Caco-2 (cell line): Measurements from ENCODE around the gene DDX39B. TPM values are rescaled to one million over a fixed set of nuclear protein-coding genes. Genes with fewer than 3 reads are reported as not detected.
"Not testable (repeated sequence)": the region's sequence is repeated elsewhere in the genome, so short reads cannot be mapped to it uniquely, and the experiment has no call there.

ENCODE experiments used
- BruUV-seq: library from RNA; stranded (reverse); fragments of 400-500 nt; replicated peaks from 2 replicates; lab custom pipeline; 2021; lab: Mats Ljungman, UMichigan
- CTCF ChIA-PET: fragments of 300-600 bp; sonication (Branson Sonifier 250); formaldehyde crosslinking; loops from one replicate; lab custom pipeline; 2022; ENCODE audit warnings: antibody characterized with exemption; lab: Charles Lee
- POLR2A ChIA-PET: fragments of 300-600 bp; sonication (Branson Sonifier 250); formaldehyde crosslinking; loops from one replicate; lab custom pipeline; 2022; ENCODE audit warnings: antibody characterized with exemption; lab: Charles Lee
- DNase-seq, 2 experiments: peaks; one replicate each; pipeline versions ENCODE4 v3.0.0 to v3.0.0-alpha.2; 2020 to 2022
- H3K27me3 ChIP-seq: replicated peaks from 2 replicates; pipeline ENCODE4 v1.6.0; 2011; ENCODE audit warnings: low read length; ENCODE audit not compliant: control insufficient read depth, insufficient read depth
- H3K36me3 ChIP-seq: 2 replicates; pipeline ENCODE4 v1.5.1; 2011; ENCODE audit warnings: low read length; ENCODE audit not compliant: control insufficient read depth, insufficient read depth
- H3K4me1 ChIP-seq: fragments of 250-450 bp; sonication (Bioruptor Pico); 2 replicates; pipeline ENCODE4 v1.5.1; 2020; ENCODE audit warnings: mild to moderate bottlenecking
- H3K4me3 ChIP-seq: 2 replicates; pipeline ENCODE4 v1.5.1; 2011; ENCODE audit warnings: low read depth, mild to moderate bottlenecking, control low read depth, low read length
- H3K9me3 ChIP-seq: fragments of 250-450 bp; sonication (Bioruptor Pico); 2 replicates; pipeline ENCODE4 v1.5.1; 2020; ENCODE audit warnings: mild to moderate bottlenecking, moderate library complexity
- H3K27ac Mint-ChIP-seq: one replicate; pipeline ENCODE4 v1.8.0; 2022; ENCODE audit warnings: mixed read lengths; ENCODE audit not compliant: unreplicated experiment
- H3K27me3 Mint-ChIP-seq: one replicate; pipeline ENCODE4 v1.8.0; 2022; ENCODE audit warnings: mixed read lengths; ENCODE audit not compliant: insufficient read depth, unreplicated experiment
- H3K36me3 Mint-ChIP-seq: one replicate; pipeline ENCODE4 v1.8.0; 2022; ENCODE audit warnings: mild to moderate bottlenecking, mixed read lengths; ENCODE audit not compliant: insufficient read depth, unreplicated experiment
- H3K4me1 Mint-ChIP-seq: one replicate; pipeline ENCODE4 v1.8.0; 2022; ENCODE audit warnings: low read depth, mixed read lengths; ENCODE audit not compliant: unreplicated experiment
- H3K4me3 Mint-ChIP-seq: one replicate; pipeline ENCODE4 v1.8.0; 2022; ENCODE audit warnings: mild to moderate bottlenecking, moderate library complexity, mixed read lengths; ENCODE audit not compliant: unreplicated experiment
- H3K9me3 Mint-ChIP-seq: one replicate; pipeline ENCODE4 v1.8.0; 2022; ENCODE audit warnings: mixed read lengths; ENCODE audit not compliant: unreplicated experiment
- intact Hi-C: fragments of 100-400 bp; cut with micrococcal nuclease; formaldehyde crosslinking; loops from one replicate; pipeline ENCODE4 v1.10.0; 2022; ENCODE audit not compliant: unreplicated experiment
- total RNA-seq: library from RNA; stranded (reverse); gene quantifications from 2 replicates; pipeline ENCODE4 v1.2.3, GENCODE V29; 2022
- TF ChIP-seq, protein P1 (sequence below), 2 experiments: fragments of 200-600 bp in 1 of 2; IDR thresholded peaks; 1 replicate in 1 of 2; 2 replicates in 1 of 2; pipeline versions ENCODE4 v1.5.1 to v1.8.0; 2011 to 2022; ENCODE audit warnings: antibody characterized with exemption in 1 of 2, control low read depth in 1 of 2, inconsistent platforms in 1 of 2, low read depth in 1 of 2, low read length in 1 of 2, mild to moderate bottlenecking in 1 of 2, moderate library complexity in 1 of 2; ENCODE audit not compliant: insufficient read depth in 1 of 2, severe bottlenecking in 1 of 2, unreplicated experiment in 1 of 2

Gene DDX39B
- total RNA-seq, 1 experiment from 2014 or later = 416 TPM

DNA sequence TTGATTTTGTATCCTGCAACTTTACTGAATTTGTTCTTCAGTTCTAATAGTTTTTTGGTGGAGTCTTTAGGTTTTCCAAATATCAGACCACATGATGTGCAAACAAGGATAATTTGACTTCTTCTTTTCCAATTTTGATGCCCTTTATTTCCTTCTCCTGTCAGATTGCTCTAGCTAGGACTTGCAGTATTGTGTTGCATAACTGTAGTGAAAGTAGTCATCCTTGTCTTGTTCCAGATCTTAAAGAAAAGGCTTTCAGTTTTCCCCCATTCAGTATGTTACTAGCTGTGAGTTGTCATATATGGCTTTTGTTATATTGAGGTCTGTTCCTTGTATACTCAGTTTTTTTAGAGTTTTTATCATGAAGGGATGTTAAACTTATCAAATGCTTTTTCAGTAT is 39.2 kb downstream of the DDX39B start:
- Mint-ChIP-seq H3K9me3 (no peaks in the 10 kb centered on the region), H3K36me3 (no peaks in the 10 kb centered on the region), H3K4me1 (peaks cover 11% of the 10 kb centered on the region), H3K4me3 (no peak overlapping the region), H3K27ac (no peak overlapping the region), H3K27me3 (no peaks in the 10 kb centered on the region)
- POLR2A ChIA-PET = no interaction called here
- TF ChIP-seq, protein P1, sequence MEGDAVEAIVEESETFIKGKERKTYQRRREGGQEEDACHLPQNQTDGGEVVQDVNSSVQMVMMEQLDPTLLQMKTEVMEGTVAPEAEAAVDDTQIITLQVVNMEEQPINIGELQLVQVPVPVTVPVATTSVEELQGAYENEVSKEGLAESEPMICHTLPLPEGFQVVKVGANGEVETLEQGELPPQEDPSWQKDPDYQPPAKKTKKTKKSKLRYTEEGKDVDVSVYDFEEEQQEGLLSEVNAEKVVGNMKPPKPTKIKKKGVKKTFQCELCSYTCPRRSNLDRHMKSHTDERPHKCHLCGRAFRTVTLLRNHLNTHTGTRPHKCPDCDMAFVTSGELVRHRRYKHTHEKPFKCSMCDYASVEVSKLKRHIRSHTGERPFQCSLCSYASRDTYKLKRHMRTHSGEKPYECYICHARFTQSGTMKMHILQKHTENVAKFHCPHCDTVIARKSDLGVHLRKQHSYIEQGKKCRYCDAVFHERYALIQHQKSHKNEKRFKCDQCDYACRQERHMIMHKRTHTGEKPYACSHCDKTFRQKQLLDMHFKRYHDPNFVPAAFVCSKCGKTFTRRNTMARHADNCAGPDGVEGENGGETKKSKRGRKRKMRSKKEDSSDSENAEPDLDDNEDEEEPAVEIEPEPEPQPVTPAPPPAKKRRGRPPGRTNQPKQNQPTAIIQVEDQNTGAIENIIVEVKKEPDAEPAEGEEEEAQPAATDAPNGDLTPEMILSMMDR (IDR thresholded peaks at IDR 0.05; ENCODE audit: insufficient read depth in 1 of 2, low read depth in 1 of 2, low read length in 1 of 2, severe bottlenecking in 1 of 2, unreplicated experiment in 1 of 2) = no peak
- intact Hi-C loops = no loop called here
- no TSS peak for BruUV-seq
- H3K4me3 ChIP-seq = no peak overlapping the region
- CTCF ChIA-PET = no interaction called here
- no peaks in the 10 kb centered on the region for H3K4me1 ChIP-seq
- H3K9me3 ChIP-seq = no peaks in the 10 kb centered on the region
- no peaks in the 10 kb centered on the region for H3K36me3 ChIP-seq
- no peak for DNase-seq
- no peaks in the 10 kb centered on the region for H3K27me3 ChIP-seq

DNA sequence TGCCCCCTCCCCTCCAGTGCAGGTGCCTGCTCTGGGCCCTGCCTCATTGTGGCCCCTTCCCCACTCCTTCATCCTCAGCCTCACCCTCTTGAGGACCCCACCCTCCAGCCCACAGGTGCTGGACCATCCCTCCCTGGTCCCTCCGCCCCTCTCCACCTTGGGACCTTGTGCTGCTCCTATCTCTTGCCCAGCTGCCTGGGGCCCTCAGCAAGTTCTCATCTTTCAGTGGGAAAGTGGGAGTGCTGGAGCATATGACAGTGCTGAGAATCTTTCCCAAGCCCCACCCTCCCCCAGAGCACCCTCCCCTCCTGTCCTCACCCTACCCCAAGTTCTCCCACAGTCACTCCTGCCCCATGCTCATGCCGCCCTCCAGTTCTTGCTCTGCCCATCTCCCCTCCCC is 42.2 kb downstream of the DDX39B start:
- H3K27ac Mint-ChIP-seq, H3K4me1 ChIP-seq, H3K36me3 ChIP-seq, H3K9me3 Mint-ChIP-seq, H3K27me3 Mint-ChIP-seq, H3K27me3 ChIP-seq, CTCF ChIA-PET, H3K9me3 ChIP-seq, DNase-seq, POLR2A ChIA-PET, BruUV-seq, H3K4me3 ChIP-seq, H3K36me3 Mint-ChIP-seq: not testable (repeated sequence)
- Mint-ChIP-seq H3K4me3 (peak overlapping the region; percentile 97), H3K4me1 (peaks cover 20% of the 10 kb centered on the region)
- intact Hi-C loops = loop anchor here (10.0 kb wide), 1 partner anchor 95 kb away; the partner anchor contains the start of gene MICA

DNA sequence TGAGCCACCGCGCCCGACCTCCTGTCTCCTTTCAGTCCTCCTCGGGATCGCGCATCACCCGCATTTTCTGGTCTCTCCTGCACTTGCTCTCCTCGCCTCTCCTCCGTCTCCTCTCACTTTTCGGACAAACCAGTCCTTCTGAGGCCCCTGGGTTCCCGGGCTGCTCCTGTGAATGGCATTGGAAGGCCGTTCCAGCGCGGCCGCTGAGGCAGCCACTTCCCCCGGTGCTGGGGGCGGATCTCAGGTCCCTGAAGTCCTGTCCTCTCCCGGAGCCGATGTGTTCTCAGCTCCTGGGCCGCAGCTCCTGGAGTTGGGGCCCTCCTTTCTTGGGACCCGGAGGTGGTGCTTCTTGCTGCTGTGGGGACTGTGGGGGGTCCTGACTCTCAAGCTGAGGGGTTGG is 43.1 kb downstream of the DDX39B start:
- peak in 1 of 2 experiments; percentile 42 for DNase-seq
- intact Hi-C loops = loop anchor here (10.0 kb wide), 1 partner anchor 94 kb away; the partner anchor contains the start of gene MICA
- peaks cover 23% of the 10 kb centered on the region for H3K4me1 Mint-ChIP-seq
- H3K4me3 Mint-ChIP-seq = peak overlapping the region; percentile 97
- Histone ChIP-seq H3K4me3 (peak overlapping the region; percentile 26), H3K27me3 (no peaks in the 10 kb centered on the region), H3K4me1 (no peaks in the 10 kb centered on the region), H3K9me3 (no peaks in the 10 kb centered on the region), H3K36me3 (no peaks in the 10 kb centered on the region)
- ChIA-PET CTCF (interaction anchor here (0.5 to 0.6 kb wide), 2 partner anchors 96 to 326 kb away, joined by 3 to 4 read pairs; no protein-coding TSS in a partner anchor), POLR2A (no interaction called here)
- H3K36me3 Mint-ChIP-seq = no peaks in the 10 kb centered on the region
- TF ChIP-seq, protein P1 (IDR thresholded peaks at IDR 0.05; ENCODE audit: insufficient read depth in 1 of 2, low read depth in 1 of 2, low read length in 1 of 2, severe bottlenecking in 1 of 2, unreplicated experiment in 1 of 2) = no peak
- peak overlapping the region; percentile 51 for H3K27ac Mint-ChIP-seq
- no peaks in the 10 kb centered on the region for H3K9me3 Mint-ChIP-seq
- peaks cover 6% of the 10 kb centered on the region for H3K27me3 Mint-ChIP-seq
- no TSS peak for BruUV-seq
